Spleen (tissue), 11 donors: ENCODE measurements around the gene HNRNPH2. TPM values are rescaled to one million over a fixed set of nuclear protein-coding genes. Genes with fewer than 3 reads are reported as not detected.

Source experiments
- DNase-seq: peaks from one replicate; pipeline ENCODE4 v3.0.0-alpha.2; 2020
- H3K27ac ChIP-seq, 8 donors: fragments of 200-600 bp; sonication (generic) in 7 of 8; 1 replicate in 4 of 8; 2 replicates in 4 of 8; pipeline versions ENCODE4 v1.5.0 to v1.8.0; 2016 to 2021; ENCODE audit warnings: inconsistent platforms in 4 of 8, mild to moderate bottlenecking in 4 of 8, moderate library complexity in 1 of 8
- H3K27me3 ChIP-seq, 7 donors: fragments of 200-600 bp; sonication (generic) in 6 of 7; replicated peaks in 1 of 7; 1 replicate in 4 of 7; 2 replicates in 3 of 7; pipeline versions ENCODE4 v1.5.0 to v1.8.0; 2016 to 2021; ENCODE audit warnings: inconsistent platforms in 3 of 7, mild to moderate bottlenecking in 1 of 7
- H3K36me3 ChIP-seq, 6 donors: fragments of 200-600 bp; sonication (generic) in 5 of 6; 1 replicate in 4 of 6; 2 replicates in 2 of 6; pipeline versions ENCODE4 v1.5.0 to v1.8.0; 2016 to 2021; ENCODE audit warnings: inconsistent platforms in 2 of 6
- H3K4me1 ChIP-seq, 6 donors: fragments of 200-600 bp; sonication (generic) in 5 of 6; 1 replicate in 3 of 6; 2 replicates in 3 of 6; pipeline versions ENCODE4 v1.5.0 to v1.8.0; 2016 to 2021; ENCODE audit warnings: inconsistent platforms in 3 of 6
- H3K4me3 ChIP-seq, 8 donors: fragments of 200-600 bp; sonication (generic) in 7 of 8; 1 replicate in 4 of 8; 2 replicates in 4 of 8; pipeline versions ENCODE4 v1.5.0 to v1.8.0; 2016 to 2021; ENCODE audit warnings: inconsistent platforms in 4 of 8, mild to moderate bottlenecking in 4 of 8, moderate library complexity in 2 of 8
- H3K9me3 ChIP-seq, 8 donors: fragments of 200-600 bp; sonication (generic) in 7 of 8; 1 replicate in 4 of 8; 2 replicates in 4 of 8; pipeline versions ENCODE4 v1.5.0 to v1.8.0; 2016 to 2021; ENCODE audit warnings: inconsistent platforms in 4 of 8
- CTCF ChIP-seq, 11 experiments: fragments of 200-600 bp in 7 of 11; fragments of 450-650 bp in 4 of 11; sonication (generic) in 4 of 11; IDR thresholded peaks in 8 of 11; conservative IDR thresholded peaks in 3 of 11; 1 replicate in 7 of 11; 2 replicates in 4 of 11; pipeline versions ENCODE4 v1.4.0 to v1.8.0; 2016 to 2021; ENCODE audit warnings: antibody characterized with exemption in 11 of 11, inconsistent platforms in 4 of 11, mild to moderate bottlenecking in 1 of 11
- POLR2A ChIP-seq, 3 donors: fragments of 450-650 bp; IDR thresholded peaks; one replicate each; pipeline ENCODE4 v1.5.1; 2017; ENCODE audit warnings: antibody characterized with exemption in 3 of 3, mild to moderate bottlenecking in 1 of 3
- POLR2AphosphoS5 ChIP-seq, 3 donors: sonication (generic); formaldehyde crosslinking; IDR thresholded peaks; one replicate each; pipeline ENCODE4 v1.5.1; 2017; ENCODE audit warnings: antibody characterized with exemption in 3 of 3
- WGBS, 5 donors: extraction: QIAGEN DNeasy Blood & Tissue Kit in 3 of 5; methylation state at CpG; one replicate each; pipeline versions ENCODE4 v1.1.5 to v1.1.7; 2013 to 2018; 5-methylcytosine and 5-hydroxymethylcytosine counted together
- intact Hi-C: fragments of 100-400 bp; cut with DNase I; formaldehyde crosslinking; loops from one replicate; pipeline ENCODE4 v1.15.0; 2023; ENCODE audit warnings: low total_unique reads
- polyA plus RNA-seq, 3 donors: library from polyadenylated mRNA; stranded (reverse); fragments of 200-250 nt; gene quantifications; one replicate each; pipeline ENCODE4 v1.2.1, GENCODE V29; 2013
- total RNA-seq, 7 donors: library from RNA; depleted of rRNA in 3 of 7; stranded (reverse); fragments of >200 nt in 3 of 7; fragmentation: NEBNext Ultra II Directional in 4 of 7; extraction: Animal tissue kit (Norgen Biotek cat#: 25700) in 4 of 7; gene quantifications; one replicate each; pipeline versions ENCODE4 v1.1.0 to v1.2.1, GENCODE V29; 2016 to 2021
- donor health status: healthy with polysubstance abuse.
- donor health status: DM: no; HTN: no; CAD: no; lungs with moderate emphysema.
- donor health status: DM: no; HTN: no; CAD: no.
- donor health status: Bipolar disorder and iron deficiency.
- donor health status: healthy.
- donor health status: DM: no; HTN: no; CAD: no.
- donor health status: DM: yes; HTN: yes; CAD: no.

The HNRNPH2 gene
- total and polyA plus RNA-seq, 10 donors, result 34.1 to 74.1 (median 65.4) TPM

GRCh38 chrX:101462892-101463291, 54.9 kb downstream of the HNRNPH2 start:
- intact Hi-C loops, result no loop called here
- WGBS, 5 donors, result 55 to 87% (median 77%) methylated on average over 3 of the region's 3 CpGs
- no peak for TF ChIP-seq CTCF (IDR thresholded peaks at IDR 0.05 in 8 of 11, conservative IDR thresholded peaks at IDR 0.05 in 3 of 11)
- TF ChIP-seq POLR2AphosphoS5 (IDR thresholded peaks at IDR 0.05), result no peak
- no peak for TF ChIP-seq POLR2A (IDR thresholded peaks at IDR 0.05)
- Histone ChIP-seq H3K9me3 (no peaks in the 10 kb centered on the region), H3K4me3 (no peak overlapping the region), H3K36me3 (peaks cover 0 to 14% (median 0%) of the 10 kb centered on the region in 6 donors), H3K27ac (no peak overlapping the region), H3K4me1 (no peaks in the 10 kb centered on the region), H3K27me3 (no peaks in the 10 kb centered on the region)
- DNase-seq, result no peak

Other genes with a start within 250 kb of the HNRNPH2 start
- gene DRP2, start 188.4 kb upstream of the HNRNPH2 start, total RNA-seq, result under 1 TPM in 3 of 7 donors, not detected in 4; 0.09 to 0.17 (median 0.10) TPM
- under 1 TPM in 2 of 3 donors, not detected in 1; under 0.01 to 0.02 TPM for gene DRP2, start 188.4 kb upstream of the HNRNPH2 start, polyA plus RNA-seq
- under 1 TPM in 2 of 7 donors, not detected in 5; 0.16 to 0.20 TPM for gene TAF7L, start 116.9 kb upstream of the HNRNPH2 start, total RNA-seq
- gene TAF7L, start 116.9 kb upstream of the HNRNPH2 start, polyA plus RNA-seq, result under 1 TPM in 2 of 3 donors, not detected in 1; 0.09 to 0.11 TPM
- gene TIMM8A, start 59.5 kb upstream of the HNRNPH2 start, total RNA-seq, result 10 to 100 TPM in 3 of 7 donors, 1 to 10 TPM in 4; 3.7 to 12.3 (median 9.8) TPM
- gene TIMM8A, start 59.5 kb upstream of the HNRNPH2 start, polyA plus RNA-seq, result 10 to 100 TPM in 1 of 3 donors, 1 to 10 TPM in 2; 8.9 to 13.3 (median 9.5) TPM
- gene BTK, start 22.0 kb upstream of the HNRNPH2 start, total RNA-seq, result 100 to 1,000 TPM in 1 of 7 donors, 10 to 100 TPM in 6; 70.7 to 103 (median 81.5) TPM
- 100 to 1,000 TPM in 2 of 3 donors, 10 to 100 TPM in 1; 76.5 to 139 (median 103) TPM for gene BTK, start 22.0 kb upstream of the HNRNPH2 start, polyA plus RNA-seq
- gene RPL36A, start 17.2 kb upstream of the HNRNPH2 start, total RNA-seq, result 1,000 to 10,000 TPM in 3 of 7 donors, 100 to 1,000 TPM in 4; 151 to 3,237 (median 224) TPM
- gene RPL36A, start 17.2 kb upstream of the HNRNPH2 start, polyA plus RNA-seq, result 1,000 to 10,000 TPM; 4,155 to 7,329 (median 5,596) TPM
- gene GLA, start 297 bp upstream of the HNRNPH2 start, total RNA-seq, result 10 to 100 TPM; 22.9 to 33.8 (median 31.0) TPM
- gene GLA, start 297 bp upstream of the HNRNPH2 start, polyA plus RNA-seq, result 10 to 100 TPM; 23.9 to 38.5 (median 36.6) TPM
- 10 to 100 TPM in 6 of 7 donors, 1 to 10 TPM in 1; 8.3 to 20.3 (median 17.5) TPM for gene ARMCX4, start 77.2 kb downstream of the HNRNPH2 start, total RNA-seq
- gene ARMCX4, start 77.2 kb downstream of the HNRNPH2 start, polyA plus RNA-seq, result 1 to 10 TPM; 4.0 to 8.0 (median 5.6) TPM
- 10 to 100 TPM; 10.9 to 22.8 (median 18.0) TPM for gene ARMCX1, start 142.3 kb downstream of the HNRNPH2 start, total RNA-seq
- gene ARMCX1, start 142.3 kb downstream of the HNRNPH2 start, polyA plus RNA-seq, result 10 to 100 TPM in 1 of 3 donors, 1 to 10 TPM in 2; 5.2 to 12.3 (median 6.9) TPM
- gene ARMCX6, start 209.8 kb downstream of the HNRNPH2 start, total RNA-seq, result 10 to 100 TPM; 31.0 to 62.4 (median 44.7) TPM
- gene ARMCX6, start 209.8 kb downstream of the HNRNPH2 start, polyA plus RNA-seq, result 10 to 100 TPM; 34.2 to 42.0 (median 38.5) TPM
- gene ARMCX3, start 214.9 kb downstream of the HNRNPH2 start, total RNA-seq, result 10 to 100 TPM; 61.9 to 90.4 (median 79.8) TPM
- 10 to 100 TPM; 16.8 to 35.4 (median 16.9) TPM for gene ARMCX3, start 214.9 kb downstream of the HNRNPH2 start, polyA plus RNA-seq